GM18507 (cell line): ENCODE data around the gene NUP93.
"Not testable (repeated sequence)": the region's sequence is repeated elsewhere in the genome, so short reads cannot be mapped to it uniquely, and the experiment has no call there.

Source experiments
- DNase-seq: peaks from one replicate; pipeline ENCODE4 v3.0.0; 2011; ENCODE audit warnings: low read depth; ENCODE audit not compliant: insufficient read length; ENCODE audit errors: extremely low spot score
- FAIRE-seq: peaks from 2 replicates; lab custom pipeline; 2011; peaks lifted over from hg19 to GRCh38; lab: Jason Lieb, UNC

The NUP93 gene

GRCh38 chr16:56859636-56860035 is 129.7 kb downstream of the NUP93 start:
- DNase-seq (no peak), FAIRE-seq (no peak)

- peak; percentile 64 for DNase-seq
- FAIRE-seq, result peak; percentile 92
Observed at GRCh38 chr16:56860226-56861020, 130.5 kb downstream of the NUP93 start.

- no peak for FAIRE-seq
- DNase-seq, result no peak
Observed at GRCh38 chr16:56861092-56861610, 131.2 kb downstream of the NUP93 start.

GRCh38 chr16:56861756-56862155 is 131.8 kb downstream of the NUP93 start:
- DNase-seq (no peak), FAIRE-seq (no peak)

- no peak for DNase-seq
- peak; percentile 5 for FAIRE-seq
Observed at GRCh38 chr16:56862776-56863175, 132.8 kb downstream of the NUP93 start.

- no peak for FAIRE-seq
- DNase-seq, result no peak
Observed at GRCh38 chr16:56864960-56865359, 135.0 kb downstream of the NUP93 start, which contains the start of gene SLC12A3. Gene SLC12A3 (plus strand): TSS chr16:56865207. CDS start chr16:56865236, 29 bp downstream.

GRCh38 chr16:56865394-56866062 is 135.6 kb downstream of the NUP93 start:
- FAIRE-seq (no peak), DNase-seq (no peak)

- DNase-seq (peak; percentile 52), FAIRE-seq (peak; percentile 73)
Observed at GRCh38 chr16:56866955-56867830, 137.3 kb downstream of the NUP93 start.

- FAIRE-seq (no peak), DNase-seq (no peak)
Observed at GRCh38 chr16:56868175-56868574, 138.2 kb downstream of the NUP93 start.

GRCh38 chr16:56868766-56869165 is 138.8 kb downstream of the NUP93 start:
- not testable (repeated sequence) for DNase-seq, FAIRE-seq

GRCh38 chr16:56869513-56870275 is 139.8 kb downstream of the NUP93 start:
- peak; percentile 60 for FAIRE-seq
- DNase-seq, result no peak

- no peak for FAIRE-seq
- no peak for DNase-seq
Observed at GRCh38 chr16:56870276-56870888, 140.5 kb downstream of the NUP93 start.

- FAIRE-seq (peak; percentile 57), DNase-seq (no peak)
Observed at GRCh38 chr16:56871172-56871593, 141.3 kb downstream of the NUP93 start.

GRCh38 chr16:56872863-56873391 is 143.0 kb downstream of the NUP93 start:
- FAIRE-seq, result no peak
- DNase-seq, result no peak

GRCh38 chr16:56874800-56875199 is 144.9 kb downstream of the NUP93 start:
- DNase-seq, result no peak
- no peak for FAIRE-seq

- FAIRE-seq, result no peak
- DNase-seq, result no peak
Observed at GRCh38 chr16:56876048-56876447, 146.1 kb downstream of the NUP93 start.

GRCh38 chr16:56877486-56878182 is 147.7 kb downstream of the NUP93 start:
- DNase-seq (no peak), FAIRE-seq (no peak)
